ENCODE results near the gene PPFIA3.

Gene PPFIA3

GRCh38 chr19:49182848-49183375, 63.6 kb downstream of the PPFIA3 start:
- no peak for DNase-seq

- no peak for DNase-seq
These were observed 66.8 kb downstream of the PPFIA3 start for GRCh38 chr19:49186108-49186507.

- no peak for DNase-seq
These were observed 69.4 kb downstream of the PPFIA3 start for GRCh38 chr19:49188626-49189200.

- DNase-seq = no peak
These were observed 69.9 kb downstream of the PPFIA3 start for GRCh38 chr19:49189259-49189658.

GRCh38 chr19:49190781-49191180, 71.4 kb downstream of the PPFIA3 start:
- no peak for DNase-seq

GRCh38 chr19:49193822-49194394, 74.6 kb downstream of the PPFIA3 start:
- DNase-seq = no peak

- DNase-seq = no peak
These were observed 75.1 kb downstream of the PPFIA3 start for GRCh38 chr19:49194408-49194807.

GRCh38 chr19:49196527-49197240, 77.3 kb downstream of the PPFIA3 start:
- DNase-seq = peak in 1 of 2 experiments; percentile 47

GRCh38 chr19:49200238-49200862, 81.0 kb downstream of the PPFIA3 start:
- DNase-seq = no peak

Data from NCI-H187 (cell line).